GM12873 (cell line): Measurements from ENCODE around the gene CHEK2.

ENCODE experiments used
- TF ChIP-seq, protein P1 (sequence below): IDR thresholded peaks from 2 replicates; pipeline ENCODE4 v1.5.1; 2012; ENCODE audit warnings: low read depth, mild to moderate bottlenecking, moderate library complexity, low read length, control low read depth; ENCODE audit not compliant: insufficient read depth; ENCODE audit errors: missing control alignments

The CHEK2 gene

DNA sequence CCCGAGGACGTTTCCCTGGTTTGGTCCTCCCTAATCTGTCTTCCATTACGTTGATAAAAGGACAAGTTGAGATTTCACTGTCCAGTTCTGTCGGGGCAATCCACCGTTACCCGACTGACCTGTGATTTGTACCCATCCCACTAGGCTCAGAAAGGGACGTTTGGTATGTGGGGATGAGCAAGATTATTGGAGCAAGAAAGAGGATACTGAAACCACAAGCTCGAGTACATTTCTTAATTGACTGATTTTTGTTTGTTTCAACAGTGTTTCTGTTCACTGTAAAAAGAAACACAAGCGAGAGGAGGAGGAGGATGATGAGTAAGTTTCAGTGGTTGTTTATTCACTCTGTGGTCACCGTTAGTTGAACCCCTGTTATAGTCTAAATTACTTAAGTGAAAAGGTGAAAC lies 31.8 kb upstream of the CHEK2 start:
- TF ChIP-seq, protein P1, sequence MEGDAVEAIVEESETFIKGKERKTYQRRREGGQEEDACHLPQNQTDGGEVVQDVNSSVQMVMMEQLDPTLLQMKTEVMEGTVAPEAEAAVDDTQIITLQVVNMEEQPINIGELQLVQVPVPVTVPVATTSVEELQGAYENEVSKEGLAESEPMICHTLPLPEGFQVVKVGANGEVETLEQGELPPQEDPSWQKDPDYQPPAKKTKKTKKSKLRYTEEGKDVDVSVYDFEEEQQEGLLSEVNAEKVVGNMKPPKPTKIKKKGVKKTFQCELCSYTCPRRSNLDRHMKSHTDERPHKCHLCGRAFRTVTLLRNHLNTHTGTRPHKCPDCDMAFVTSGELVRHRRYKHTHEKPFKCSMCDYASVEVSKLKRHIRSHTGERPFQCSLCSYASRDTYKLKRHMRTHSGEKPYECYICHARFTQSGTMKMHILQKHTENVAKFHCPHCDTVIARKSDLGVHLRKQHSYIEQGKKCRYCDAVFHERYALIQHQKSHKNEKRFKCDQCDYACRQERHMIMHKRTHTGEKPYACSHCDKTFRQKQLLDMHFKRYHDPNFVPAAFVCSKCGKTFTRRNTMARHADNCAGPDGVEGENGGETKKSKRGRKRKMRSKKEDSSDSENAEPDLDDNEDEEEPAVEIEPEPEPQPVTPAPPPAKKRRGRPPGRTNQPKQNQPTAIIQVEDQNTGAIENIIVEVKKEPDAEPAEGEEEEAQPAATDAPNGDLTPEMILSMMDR = no peak

DNA sequence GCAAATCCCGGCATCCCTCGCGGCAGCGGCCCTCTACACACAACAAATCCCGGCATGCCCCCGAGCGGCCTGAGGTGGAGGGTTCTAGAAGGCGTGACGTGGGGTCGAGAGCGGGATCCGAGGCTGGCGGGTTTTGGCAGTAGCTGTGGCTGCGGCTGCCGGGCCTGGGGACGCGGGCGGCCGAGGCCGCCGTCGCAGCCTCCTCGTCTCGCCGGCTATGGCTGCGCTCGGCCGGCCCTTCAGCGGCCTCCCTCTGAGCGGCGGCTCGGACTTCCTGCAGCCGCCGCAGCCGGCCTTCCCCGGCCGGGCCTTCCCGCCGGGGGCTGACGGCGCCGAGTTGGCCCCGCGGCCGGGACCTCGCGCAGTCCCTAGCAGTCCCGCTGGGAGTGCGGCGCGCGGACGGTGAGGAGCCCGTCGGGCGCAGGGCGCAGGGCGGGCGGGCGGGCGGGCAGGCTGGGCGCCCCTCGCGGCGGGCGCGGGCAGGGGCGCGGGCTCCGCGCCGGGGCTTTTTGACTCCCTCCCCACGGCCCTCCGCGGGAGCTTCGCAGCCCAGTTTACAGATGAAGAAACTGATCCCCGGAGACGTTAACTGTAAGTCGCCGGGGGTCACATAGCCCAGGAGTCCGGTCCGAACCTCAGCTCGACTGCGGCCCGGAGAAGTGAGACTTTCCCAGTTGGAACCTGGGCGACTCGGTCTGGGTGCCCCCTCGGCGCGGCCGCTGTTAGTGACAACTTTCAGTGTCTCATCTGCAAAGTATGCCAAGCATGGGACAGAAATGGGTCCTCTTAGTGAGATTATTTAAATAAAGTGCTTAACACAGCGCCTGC lies 31.2 kb upstream of the CHEK2 start, which contains the start of gene CCDC117:
CCDC117 (plus strand) TSS at position 63 of the 828 bp plus-strand sequence; CDS start at position 218, 155 bp downstream.
- TF ChIP-seq, protein P1 = peak; percentile 34

DNA sequence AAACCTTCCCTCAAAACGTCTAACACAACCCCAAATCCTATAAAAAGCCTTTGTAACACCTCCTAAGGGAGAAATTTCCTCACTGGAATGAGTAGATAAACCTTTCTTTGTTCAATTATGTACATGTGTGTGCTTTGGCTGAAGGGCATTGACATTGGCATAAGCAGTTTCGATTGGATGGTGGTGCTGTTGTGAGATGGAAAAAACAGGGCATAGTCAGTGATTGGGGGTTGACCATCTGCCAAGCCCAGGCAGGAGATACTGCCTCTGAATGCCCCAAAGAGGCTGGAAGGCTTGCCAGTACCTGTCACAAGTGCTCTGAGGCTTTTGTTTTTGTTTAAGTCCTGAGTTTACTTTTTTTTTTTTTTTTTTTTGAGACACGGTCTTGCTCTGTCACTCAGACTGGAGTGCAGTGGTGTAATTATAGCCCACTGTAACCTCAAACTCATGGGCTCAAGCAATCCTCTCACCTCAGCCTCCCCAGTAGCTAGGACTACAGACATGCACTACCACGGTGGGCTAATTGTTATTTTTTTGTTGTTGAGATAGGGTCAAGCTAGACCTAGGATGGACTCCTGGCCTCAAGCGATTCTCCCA lies 29.7 kb upstream of the CHEK2 start:
- TF ChIP-seq, protein P1 = no peak

DNA sequence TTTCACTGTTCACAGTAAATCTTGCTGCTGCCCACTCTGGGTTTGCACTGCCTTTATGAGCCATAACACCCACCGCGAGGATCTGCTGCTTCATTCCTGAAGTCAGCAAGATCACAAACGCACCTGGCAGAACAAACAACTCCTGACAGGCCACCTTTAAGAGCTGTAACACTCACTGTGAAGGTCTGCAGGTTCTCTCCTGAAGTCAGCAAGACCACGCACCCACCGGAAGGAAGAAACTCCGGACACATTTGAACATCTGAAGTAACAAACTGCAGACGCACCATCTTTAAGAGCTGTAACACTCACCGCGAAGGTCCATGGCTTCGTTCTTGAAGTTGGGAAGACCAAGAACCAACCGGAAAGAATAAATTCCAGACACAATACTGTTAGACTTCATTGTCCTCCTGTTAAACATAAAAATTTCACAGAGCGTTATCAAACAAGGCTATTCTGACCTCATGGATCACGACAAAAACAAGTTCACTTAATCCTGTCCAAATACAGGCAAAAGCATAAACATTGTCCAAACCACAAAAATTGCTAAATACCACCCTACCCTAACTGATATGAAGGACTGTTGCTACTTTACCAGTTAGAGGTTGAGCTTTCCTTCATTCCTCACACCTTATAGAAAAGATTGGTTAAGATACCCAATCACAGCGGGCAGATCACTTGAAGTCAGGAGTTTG lies 27.9 kb upstream of the CHEK2 start:
- TF ChIP-seq, protein P1 = no peak

DNA sequence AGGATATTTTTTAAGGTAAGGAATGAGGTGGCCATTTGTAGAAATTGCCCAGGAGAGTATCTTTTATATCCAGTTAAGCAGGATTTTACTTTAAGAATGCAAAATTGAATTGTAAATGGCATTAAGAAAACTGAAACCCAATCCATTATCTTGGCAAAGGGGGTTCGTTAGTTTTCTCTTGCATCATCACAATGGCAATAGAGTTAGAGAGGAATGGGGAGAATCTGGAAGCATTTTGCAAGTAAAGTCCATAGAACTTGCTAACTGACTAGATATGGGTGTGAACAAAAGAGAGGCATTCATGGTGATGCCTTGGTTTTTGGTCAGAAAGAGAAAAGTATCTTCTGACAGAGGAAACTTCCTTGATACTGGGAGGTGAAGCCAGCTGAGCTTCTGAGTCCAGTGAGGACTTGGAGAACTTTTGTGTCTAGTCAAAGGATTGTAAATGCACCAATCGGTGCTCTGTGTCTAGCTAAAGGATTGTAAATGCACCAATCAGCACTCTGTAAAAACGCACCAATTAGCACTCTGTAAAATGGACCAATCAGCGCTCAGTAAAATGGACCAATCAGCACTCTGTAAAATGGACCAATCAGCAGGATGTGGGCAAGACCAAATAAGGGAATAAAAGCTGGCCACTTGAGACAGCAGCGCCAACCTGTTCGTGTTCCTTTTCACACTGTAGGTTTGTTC lies 27.2 kb upstream of the CHEK2 start:
- TF ChIP-seq, protein P1 = no peak

DNA sequence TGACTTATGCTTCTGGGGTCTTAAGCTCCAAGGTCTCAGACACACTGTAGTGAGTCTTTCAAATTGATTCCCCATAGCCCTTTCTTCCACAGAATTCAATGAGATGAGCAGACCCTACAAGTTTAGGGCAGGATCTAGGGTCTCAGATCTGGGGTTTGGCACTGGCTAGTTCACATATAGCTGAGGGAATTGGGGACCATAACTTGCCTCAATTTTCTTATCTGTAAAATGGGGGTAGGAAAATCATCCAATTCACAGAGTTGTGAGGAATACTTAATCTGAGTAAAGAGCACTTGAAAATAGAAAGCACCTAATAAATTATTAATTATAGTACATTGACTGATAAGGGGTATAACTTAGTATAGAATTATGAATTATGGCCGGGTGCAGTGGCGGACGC lies 25.0 kb upstream of the CHEK2 start:
- TF ChIP-seq, protein P1 = no peak

DNA sequence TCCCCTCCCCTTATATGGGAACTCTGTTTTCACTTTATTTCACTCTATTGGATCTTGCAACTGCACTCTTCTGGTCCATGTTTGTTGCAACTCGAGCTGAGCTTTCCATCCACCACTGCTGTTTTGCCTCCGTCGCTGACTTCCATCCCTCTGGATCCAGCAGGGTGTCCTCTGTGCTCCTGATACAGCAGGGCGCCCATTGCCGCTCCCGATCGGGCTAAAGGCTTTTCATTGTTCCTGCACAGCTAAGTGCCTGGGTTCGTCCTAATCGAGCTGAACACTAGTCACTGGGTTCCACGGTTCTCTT lies 19.8 kb upstream of the CHEK2 start:
- TF ChIP-seq, protein P1 = no peak
